ENCODE data around the gene ELF3.
"Not testable (repeated sequence)": the region's sequence is repeated elsewhere in the genome, so short reads cannot be mapped to it uniquely, and the experiment has no call there.

The ELF3 gene

GRCh38 chr1:202010180-202011015, at the start of gene ELF3:
Gene ELF3 (plus strand): TSS chr1:202010587. CDS start chr1:202011137, 550 bp downstream.
- no peak for DNase-seq (ENCODE audit: low spot score)

- DNase-seq (ENCODE audit: low spot score): not testable (repeated sequence)
These were observed 48.0 kb upstream of the ELF3 start for GRCh38 chr1:201962382-201962781.

- DNase-seq (ENCODE audit: low spot score): no peak
These were observed 46.1 kb upstream of the ELF3 start for GRCh38 chr1:201964261-201964660.

- no peak for DNase-seq (ENCODE audit: low spot score)
These were observed 44.2 kb upstream of the ELF3 start for GRCh38 chr1:201966171-201966570.

GRCh38 chr1:201968202-201968925, 42.0 kb upstream of the ELF3 start:
- no peak for DNase-seq (ENCODE audit: low spot score)

GRCh38 chr1:201970334-201971159, 39.8 kb upstream of the ELF3 start:
- DNase-seq (ENCODE audit: low spot score): no peak

GRCh38 chr1:201982082-201982622, 28.2 kb upstream of the ELF3 start:
- DNase-seq (ENCODE audit: low spot score): peak; percentile 94

- DNase-seq (ENCODE audit: low spot score): peak; percentile 89
These were observed 27.6 kb upstream of the ELF3 start, which contains the start of gene RNPEP for GRCh38 chr1:201982623-201983379. Gene RNPEP (plus strand): TSS chr1:201982648. CDS start chr1:201982667, 19 bp downstream.

- DNase-seq (ENCODE audit: low spot score): no peak
These were observed 27.0 kb upstream of the ELF3 start for GRCh38 chr1:201983380-201983805.

GRCh38 chr1:201984446-201984845, 25.9 kb upstream of the ELF3 start:
- DNase-seq (ENCODE audit: low spot score): no peak

GRCh38 chr1:201985355-201985754, 25.0 kb upstream of the ELF3 start:
- DNase-seq (ENCODE audit: low spot score): no peak

GRCh38 chr1:201988601-201989000, 21.8 kb upstream of the ELF3 start:
- DNase-seq (ENCODE audit: low spot score): no peak

- no peak for DNase-seq (ENCODE audit: low spot score)
These were observed 20.8 kb upstream of the ELF3 start for GRCh38 chr1:201989354-201990128.

GRCh38 chr1:201990427-201990826, 20.0 kb upstream of the ELF3 start:
- DNase-seq (ENCODE audit: low spot score): no peak

- peak; percentile 59 for DNase-seq (ENCODE audit: low spot score)
These were observed 10.7 kb upstream of the ELF3 start for GRCh38 chr1:201999625-202000238.

- no peak for DNase-seq (ENCODE audit: low spot score)
These were observed 7.9 kb upstream of the ELF3 start for GRCh38 chr1:202002507-202002906.

- no peak for DNase-seq (ENCODE audit: low spot score)
These were observed 5.7 kb upstream of the ELF3 start for GRCh38 chr1:202004711-202005110.

- DNase-seq (ENCODE audit: low spot score): peak; percentile 47
These were observed 4.4 kb upstream of the ELF3 start for GRCh38 chr1:202005958-202006357.

GRCh38 chr1:202007304-202007703, 3.1 kb upstream of the ELF3 start:
- DNase-seq (ENCODE audit: low spot score): no peak

All from AG08396 (cell line).